ENCODE data around the gene ARID1B.
"Not testable (repeated sequence)": the region's sequence is repeated elsewhere in the genome, so short reads cannot be mapped to it uniquely, and the experiment has no call there.

Gene ARID1B

DNA sequence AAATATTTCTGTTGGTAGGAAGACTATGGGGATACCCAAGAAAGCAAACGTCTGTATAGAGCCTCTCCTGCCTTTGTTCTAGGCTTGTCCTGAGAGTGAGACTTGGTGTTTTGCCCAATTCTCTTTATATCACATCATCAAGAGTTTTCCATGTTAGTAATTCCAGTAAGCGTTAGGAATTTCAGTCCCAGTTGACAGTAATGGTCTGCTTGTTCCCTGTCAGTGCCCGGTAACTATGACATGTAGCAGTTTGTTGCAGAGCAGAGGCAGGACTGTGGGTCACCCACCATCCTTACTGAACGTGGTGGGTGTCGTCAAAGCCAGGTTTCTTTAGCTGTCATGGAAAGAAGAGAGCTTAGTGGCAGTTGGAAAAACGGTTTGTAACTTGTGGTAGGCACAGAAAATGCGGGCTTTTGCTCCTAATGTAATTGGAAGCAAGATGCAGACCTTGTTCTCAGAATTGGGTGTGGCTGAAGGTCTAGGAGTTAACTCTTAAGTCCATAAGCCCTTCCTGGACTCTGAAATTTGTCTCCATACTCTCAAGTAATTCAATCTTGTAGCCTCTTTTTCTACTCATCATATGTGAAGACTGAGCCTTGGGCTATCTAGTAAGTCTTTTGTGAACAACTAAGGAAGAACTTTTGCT, 357.3 kb downstream of the ARID1B start:
- DNase-seq (ENCODE audit: low spot score) = no peak

DNA sequence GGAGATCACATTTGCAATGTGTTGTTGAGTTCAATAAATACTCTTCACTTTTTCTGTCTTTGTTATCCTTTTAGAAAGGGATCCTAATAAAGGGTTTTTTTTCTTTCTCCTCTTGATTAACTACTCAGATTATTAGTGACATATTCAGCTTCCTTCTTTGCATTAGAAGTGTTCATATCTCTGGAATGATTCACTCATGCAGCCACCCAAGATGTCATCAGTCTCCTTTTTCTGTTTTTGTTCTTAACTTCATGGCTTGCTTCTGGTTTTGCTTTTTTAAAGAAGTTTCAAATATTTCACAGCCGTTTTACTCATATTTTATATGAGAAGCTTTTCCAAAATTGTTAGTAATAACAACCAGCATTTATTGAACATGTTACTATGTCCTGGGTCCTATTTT, 358.5 kb downstream of the ARID1B start:
- no peak for DNase-seq (ENCODE audit: low spot score)

DNA sequence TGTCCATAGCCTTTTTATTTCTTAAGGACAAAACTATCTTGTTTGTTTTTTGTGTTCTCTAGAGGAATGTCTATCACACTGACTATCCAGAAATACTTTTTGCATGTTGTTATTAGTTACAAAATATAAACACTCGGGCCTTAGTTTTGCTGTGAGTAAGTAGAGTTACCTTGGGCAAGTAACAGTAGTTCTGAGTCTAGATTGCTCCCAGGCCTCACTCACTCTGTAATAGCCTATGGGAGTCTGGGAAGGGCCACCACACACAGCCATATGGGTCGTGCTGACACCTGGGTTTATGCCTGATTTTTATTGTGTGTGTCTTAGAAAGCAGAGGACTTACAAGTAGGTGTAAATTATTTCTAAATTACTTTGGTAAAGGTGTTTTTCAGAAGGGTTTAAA, 360.3 kb downstream of the ARID1B start:
- no peak for DNase-seq (ENCODE audit: low spot score)

DNA sequence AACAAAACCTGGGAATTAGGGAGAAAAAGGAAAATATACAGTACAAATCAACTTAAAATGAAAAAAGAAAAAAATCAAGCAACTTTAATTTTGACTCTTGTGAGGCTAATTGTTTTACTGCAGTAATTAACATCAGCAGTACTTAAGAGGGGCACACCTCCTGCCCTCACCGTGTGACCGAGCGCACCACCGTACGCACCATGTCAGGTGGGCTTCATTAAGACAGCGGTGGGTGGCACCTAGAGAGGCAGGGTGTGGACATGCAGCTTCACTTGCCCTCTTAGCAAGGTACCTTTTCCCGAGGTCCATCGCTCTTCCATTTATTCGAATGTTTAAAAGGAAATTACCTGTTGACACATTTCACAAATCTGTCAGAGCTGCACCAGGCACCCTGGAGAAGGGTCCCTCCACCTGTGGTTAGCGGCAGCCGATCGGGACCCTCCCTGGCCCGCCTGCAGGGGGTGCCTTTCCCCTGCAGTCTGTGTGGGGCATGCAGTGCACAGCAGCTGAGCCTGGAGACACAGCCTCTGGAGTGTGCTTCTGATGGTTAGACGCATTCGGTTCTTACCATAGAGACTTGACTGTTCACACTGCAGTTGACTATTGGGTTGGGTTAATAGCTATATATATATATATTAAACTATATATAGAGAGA, 362.0 kb downstream of the ARID1B start:
- no peak for DNase-seq (ENCODE audit: low spot score)

DNA sequence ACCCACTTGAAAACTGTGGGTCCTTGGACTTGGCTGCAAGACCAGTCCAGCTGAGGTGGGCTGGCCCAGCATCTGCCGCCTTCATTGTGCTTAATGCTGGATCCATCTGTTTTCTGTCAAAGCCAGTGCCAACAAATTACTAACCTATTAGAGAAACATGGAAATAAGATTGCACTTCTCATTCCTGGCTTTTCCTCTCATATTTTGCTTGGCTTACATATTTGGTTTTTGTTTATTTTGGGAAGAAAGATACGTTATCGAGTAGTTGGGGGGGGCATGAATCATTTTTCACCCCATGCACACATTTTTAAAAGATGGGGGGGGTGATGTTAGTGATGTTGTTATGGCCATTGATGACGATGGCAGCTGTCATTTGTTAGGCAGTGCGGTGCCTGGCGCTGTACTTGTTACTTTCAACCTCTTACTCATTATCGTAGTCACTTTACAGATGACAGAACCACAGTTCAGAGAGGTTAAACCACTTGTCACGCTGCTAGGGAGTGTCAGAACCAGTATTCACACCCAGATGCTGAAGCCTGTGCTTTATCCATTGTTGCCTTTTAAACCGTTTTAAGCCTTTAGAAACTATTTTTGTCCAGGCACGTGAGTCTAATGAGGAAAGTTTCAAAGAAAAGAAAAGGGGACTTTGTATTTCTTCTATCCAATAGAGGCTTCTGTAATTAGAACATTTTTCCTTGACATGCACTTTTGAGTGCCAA, 366.2 kb downstream of the ARID1B start:
- DNase-seq (ENCODE audit: low spot score) = no peak

DNA sequence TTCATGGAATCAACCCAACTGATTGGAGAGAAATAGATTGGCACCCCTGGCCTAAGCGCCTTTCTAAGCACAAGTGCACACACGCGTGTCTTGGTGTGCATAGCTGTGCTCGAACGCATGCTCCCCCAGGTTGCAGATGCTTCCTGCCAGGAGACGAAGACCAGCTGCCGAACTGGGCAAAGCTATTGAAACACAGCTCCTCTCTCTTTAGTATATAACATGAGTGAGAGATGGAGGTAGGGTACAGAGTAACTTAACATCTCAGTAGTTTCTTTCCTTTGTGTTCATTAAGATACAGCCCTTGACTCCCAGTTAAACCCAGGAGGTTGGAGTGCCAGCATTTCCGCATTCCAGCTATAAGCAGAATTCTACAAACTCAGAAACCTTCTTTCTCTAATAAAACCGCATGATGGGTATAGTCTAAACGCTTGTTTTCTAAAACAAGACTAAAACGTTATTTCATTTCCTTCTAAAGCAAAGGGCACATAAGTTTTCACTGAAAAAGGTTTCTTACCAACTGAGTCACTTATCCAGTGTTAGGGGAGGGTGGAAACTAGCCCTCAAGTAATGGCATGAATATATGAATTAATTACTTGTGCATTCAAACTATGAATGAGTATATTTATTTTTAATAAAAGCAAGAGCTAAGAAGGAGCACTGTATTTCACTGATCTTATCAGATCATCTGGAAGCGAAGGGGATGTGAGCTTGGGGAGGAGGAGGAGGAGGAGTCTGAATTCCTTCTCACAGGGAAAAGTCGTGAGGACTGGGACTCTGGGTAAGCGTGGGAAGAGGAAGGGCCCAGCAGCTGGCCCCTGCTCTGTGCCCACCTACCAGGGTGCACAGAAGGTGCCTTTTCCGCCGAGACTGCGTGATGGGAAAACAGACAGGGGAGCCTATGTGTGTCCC, 367.0 kb downstream of the ARID1B start:
- DNase-seq (ENCODE audit: low spot score) = no peak

DNA sequence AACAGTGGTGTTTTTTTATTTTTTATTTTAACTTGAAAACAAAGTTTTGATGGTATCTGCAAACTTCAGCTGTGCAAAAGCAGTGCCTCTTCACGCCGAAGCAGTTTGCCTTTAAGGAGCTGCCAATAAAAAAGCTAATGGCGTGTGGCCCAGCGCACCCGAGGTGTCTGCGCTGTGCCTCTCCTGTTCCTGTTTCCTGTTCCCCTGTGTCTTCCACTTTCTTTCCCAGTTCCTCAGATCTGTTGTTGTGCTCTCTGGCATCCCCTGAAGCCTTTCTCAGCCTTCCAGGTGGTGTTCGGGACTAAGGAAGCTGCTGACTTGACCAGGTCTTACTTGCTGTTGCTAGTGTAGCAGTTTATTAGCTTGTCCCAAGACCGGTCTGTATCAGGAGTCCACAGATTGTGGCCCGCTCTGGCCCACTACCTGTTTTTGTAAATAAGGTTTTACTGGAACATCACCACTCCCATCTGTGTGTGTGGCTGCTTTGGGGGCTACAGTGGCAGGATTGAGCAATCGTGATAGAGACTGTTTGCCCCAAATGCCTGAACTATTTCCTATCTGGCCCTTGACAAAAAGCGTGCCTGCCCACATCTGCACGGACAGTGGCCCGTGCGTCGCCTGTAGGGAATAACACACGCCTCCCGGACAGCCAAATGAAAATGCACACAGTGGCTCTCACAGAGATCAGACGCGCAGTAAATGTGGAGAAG, 367.8 kb downstream of the ARID1B start:
- DNase-seq (ENCODE audit: low spot score) = no peak

DNA sequence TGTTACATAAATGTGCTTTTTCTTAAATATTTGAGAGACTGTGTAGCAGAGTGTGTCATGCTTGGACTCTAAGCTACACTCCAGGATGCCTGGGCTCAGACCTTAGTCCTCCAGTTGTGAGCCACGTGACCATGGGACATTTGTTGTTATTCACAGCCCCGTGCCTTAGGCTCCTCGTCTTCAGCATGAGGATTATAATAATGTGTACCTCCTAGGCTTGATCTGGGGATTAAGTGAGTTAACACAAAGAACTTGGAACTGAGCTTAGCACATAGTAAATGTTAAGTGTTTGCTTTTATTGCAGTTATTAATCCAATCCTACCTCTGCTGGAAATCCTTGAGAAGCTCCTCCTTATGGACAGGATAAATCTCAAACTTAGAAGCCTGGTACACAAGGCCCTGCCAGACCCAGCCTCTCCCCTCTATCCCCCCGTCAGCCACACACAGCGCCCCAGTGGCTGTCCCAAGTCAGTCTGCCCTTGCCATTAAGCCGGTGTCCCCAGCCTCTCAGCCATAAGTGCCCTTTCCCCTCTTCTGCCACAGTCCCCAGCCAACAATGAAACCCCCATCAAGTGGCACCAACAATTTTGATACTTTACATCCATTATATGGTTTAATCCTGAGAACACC, 368.6 kb downstream of the ARID1B start:
- no peak for DNase-seq (ENCODE audit: low spot score)

DNA sequence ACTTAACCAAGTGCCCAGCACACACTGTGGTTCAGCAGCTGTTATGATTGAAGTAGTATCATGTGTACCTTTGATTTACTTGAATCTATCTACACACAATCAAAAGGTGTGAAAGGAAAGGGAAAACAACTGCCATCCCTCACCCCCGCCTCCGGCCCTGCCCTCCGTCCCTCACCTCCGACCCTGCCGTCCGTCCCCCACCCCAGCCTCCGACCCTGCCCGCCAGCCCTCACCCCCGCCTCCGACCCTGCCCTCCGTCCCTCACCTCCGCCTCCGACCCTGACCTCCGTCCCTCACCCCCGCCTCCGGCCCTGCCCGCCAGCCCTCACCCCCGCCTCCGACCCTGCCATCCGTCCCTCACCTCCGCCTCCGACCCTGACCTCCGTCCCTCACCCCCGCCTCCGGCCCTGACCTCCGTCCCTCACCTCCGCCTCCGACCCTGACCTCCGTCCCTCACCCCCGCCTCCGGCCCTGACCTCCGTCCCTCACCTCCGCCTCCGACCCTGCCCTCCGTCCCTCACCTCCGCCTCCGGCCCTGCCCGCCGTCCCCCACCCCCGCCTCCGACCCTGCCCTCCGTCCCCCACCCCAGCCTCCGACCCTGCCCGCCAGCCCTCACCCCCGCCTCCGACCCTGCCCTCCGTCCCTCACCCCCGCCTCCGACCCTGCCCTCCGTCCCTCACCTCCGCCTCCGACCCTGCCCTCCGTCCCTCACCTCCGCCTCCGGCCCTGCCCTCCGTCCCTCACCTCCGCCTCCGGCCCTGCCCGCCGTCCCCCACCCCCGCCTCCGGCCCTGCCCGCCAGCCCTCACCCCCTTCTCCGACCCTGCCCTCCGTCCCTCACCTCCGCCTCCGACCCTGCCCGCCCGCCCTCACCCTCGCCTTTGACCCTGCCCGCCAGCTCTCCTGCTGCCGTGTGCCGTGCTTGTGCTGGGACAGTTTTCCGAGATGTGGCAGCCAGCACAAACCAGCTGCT, 370.2 kb downstream of the ARID1B start:
- not testable (repeated sequence) for DNase-seq (ENCODE audit: low spot score)

DNA sequence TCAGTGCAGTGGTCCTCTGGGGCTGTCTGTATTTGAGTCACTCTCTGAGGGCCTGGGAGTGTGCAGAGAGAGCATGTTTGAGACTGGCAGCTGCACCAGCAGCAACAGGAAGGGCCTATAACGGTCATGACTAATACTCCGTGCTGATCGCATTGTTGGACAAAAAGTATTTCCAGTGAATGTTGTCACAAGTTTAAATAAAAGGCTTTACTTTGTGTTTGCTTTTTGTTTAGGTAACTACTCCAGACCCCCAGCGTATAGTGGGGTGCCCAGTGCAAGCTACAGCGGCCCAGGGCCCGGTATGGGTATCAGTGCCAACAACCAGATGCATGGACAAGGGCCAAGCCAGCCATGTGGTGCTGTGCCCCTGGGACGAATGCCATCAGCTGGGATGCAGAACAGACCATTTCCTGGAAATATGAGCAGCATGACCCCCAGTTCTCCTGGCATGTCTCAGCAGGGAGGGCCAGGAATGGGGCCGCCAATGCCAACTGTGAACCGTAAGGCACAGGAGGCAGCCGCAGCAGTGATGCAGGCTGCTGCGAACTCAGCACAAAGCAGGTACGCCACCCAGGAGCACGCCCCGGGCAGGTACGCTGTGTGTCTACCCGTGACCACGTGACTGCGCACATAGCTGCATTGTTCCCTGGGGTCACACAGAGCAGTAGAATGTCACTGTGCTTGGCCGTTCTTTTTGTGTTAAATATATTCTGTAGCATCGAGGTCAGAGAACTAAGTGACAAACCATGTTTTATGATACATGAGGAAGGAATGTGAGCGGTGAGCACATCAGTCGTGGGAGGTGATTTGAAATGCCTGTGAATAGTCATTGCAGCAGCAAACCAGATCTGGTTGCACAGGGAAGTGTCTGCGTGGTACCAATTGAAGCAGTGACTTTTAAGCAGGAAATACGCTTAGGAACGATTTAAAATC, 371.5 kb downstream of the ARID1B start:
- peak; percentile 83 for DNase-seq (ENCODE audit: low spot score)

DNA sequence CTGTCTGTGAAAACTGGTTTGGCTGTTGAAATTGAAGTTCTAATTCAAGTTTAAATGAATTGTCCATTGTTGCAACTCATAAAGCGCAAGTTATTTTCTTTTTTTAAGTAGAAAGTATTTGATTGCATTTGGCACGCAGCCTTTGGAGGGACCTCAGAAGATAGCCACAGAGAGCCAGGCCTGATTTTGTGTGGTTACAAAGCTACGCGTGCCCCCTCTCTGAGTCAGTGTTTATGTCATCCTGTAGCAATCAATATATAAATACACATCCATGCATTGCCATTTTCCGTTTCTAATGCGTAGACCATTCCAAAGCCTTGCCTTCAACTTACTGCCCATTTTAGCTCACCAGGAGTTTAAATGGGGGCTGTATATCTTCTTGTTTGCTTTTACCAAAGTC, 372.9 kb downstream of the ARID1B start:
- no peak for DNase-seq (ENCODE audit: low spot score)

DNA sequence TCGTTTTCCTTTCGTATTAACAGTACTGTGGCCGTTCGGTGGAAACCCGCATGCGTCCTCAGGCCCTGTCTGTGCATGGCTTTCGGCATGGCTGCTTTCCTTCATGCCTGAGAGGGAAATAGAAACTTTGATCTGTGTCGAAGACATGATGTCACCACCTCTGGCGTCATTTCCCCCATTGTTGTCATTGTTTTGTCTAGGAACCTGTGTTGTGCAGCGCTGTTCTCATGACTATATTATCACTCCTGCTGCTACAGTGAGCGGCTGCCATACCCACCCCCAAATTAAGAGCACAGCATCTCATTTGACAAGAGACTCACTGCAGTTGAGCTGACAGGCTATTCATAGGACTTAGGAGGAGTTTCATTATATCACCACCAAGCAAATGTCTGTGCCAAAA, 373.9 kb downstream of the ARID1B start:
- DNase-seq (ENCODE audit: low spot score) = no peak

DNA sequence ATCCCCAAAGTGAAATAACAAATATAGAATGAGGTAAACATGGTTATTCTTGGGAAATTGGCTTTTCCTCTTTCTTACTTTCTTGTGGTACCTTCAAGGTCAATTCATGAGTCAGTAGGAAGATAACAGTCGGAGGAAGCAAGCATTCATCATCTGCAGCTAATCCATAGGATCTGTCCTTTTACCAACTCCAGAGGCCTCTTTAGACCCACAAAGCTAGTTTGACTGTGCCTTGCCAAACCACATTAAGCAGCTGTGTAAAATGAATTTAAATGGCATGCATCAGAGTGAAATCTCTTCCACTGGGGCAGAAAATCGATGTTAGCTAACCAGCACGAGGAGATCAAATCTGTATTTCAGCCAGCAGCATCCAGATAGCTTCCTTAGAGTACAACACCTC, 374.8 kb downstream of the ARID1B start:
- DNase-seq (ENCODE audit: low spot score) = no peak

DNA sequence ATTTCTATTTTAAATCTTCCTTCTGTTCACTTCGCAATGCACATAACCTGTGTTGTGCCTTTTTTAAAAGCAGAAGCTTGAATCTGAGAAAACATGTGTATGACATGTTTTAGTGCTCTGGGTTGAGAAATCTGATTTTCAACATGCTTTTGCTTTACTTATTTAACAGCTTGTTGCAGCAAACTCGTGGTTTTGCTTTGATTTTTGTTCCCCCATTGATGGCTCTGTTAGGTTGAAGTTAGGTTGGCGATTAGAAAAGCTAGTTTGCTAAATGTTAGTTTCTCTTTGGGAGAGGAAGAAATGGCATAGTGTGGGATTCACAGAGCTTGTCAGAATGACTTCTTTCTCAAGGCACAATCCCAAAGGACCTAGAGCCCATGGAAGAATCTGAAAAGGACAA, 375.4 kb downstream of the ARID1B start:
- DNase-seq (ENCODE audit: low spot score) = no peak

DNA sequence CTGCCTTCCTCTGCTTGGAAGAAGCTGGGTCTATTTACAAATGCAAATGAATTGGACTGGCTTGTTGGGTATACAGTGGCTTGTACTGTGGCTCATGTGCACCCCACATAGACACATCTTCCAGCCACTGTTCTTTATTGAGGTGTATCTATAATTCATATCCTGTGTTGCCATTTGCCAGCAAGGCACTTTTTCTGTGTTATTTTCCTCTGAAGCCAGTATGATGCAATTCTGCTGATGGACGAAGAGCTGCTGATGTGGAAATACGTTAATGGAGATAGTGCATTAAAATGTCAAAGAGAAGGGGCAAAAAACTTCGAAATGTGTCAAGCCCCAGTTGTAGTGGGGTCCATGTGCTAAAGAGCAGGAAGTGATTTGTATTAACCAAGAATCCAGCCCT, 378.6 kb downstream of the ARID1B start:
- DNase-seq (ENCODE audit: low spot score) = no peak

DNA sequence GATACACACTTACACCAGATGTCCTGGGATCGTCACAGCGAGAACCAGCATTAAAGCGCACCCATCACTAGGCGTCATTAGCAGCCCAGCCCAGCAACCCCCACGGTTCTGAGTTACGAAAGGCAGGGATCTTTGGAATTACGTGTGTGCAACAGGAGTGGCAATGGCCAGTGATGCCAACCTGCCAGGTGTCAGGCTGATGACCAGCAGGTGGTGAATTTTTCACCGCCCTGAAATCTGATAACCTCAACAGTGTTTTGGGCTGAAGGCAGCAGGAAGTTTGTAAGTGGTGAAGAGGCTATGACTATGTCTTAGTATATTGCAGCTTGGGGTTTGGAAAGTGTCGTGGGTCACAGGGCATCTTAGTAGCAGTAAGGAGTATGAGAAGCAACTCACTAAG, 380.1 kb downstream of the ARID1B start:
- no peak for DNase-seq (ENCODE audit: low spot score)

DNA sequence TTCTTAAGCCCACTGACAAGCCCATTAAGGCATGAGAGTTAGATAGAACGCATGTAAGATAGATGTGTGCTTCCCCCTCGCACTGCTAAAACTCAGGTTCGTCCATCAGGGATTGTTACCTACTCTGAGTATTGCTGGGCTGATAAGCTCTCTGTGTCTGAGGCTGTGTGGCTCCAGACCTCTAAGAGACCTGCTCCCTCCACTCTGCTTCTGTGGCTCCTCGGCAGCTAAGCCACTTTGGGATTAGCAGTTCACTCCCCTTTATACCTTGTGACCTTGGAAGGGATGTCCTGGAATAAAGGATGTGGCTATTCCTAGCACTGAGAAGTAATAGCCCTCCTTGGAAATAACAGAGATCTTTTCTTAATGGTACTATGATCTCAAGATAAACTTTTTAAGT, 381.3 kb downstream of the ARID1B start:
- DNase-seq (ENCODE audit: low spot score) = no peak

DNA sequence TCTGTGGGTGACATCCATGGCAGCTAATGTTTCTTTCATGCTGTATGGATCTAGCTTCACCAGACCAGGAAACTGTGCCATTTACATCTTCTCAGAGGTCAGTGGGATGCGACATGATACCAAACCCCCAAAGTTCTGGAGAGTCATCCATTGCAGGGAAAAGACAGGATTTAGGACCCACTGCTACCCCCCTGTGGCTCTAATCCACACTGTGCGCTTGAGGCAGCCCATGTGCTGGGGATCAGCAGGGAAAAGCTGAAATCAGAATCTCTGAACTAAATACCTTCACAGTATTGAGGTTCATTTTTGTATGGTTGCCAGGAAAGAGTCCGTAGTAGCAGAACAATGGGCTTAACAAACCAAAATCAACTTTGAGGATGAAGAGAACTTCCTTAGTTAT, 381.7 kb downstream of the ARID1B start:
- DNase-seq (ENCODE audit: low spot score) = no peak

DNA sequence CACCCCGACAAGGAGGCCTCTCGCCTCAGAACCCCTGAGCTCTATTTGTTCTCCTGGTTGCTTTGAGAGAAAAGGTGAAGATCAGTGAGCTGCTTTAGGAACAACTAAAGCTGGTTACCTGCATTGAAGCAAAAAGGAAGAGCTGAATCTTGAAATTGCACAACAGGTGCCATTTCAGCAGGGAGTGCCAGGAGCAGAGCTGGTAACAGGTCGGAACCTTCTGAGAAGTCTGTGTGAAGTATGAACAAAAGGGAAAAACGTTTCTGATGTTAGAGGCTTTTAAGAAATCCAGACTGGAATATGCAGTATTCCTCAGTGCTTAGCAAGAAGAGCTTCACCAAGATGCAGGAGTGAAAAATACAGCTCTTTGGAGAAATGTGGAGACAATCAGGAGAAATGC, 382.2 kb downstream of the ARID1B start:
- DNase-seq (ENCODE audit: low spot score) = no peak
